GM13976 (cell line): ENCODE data around the gene IGF2BP1.

ENCODE experiments used
- DNase-seq: peaks from one replicate; pipeline ENCODE4 v3.0.0; 2012; ENCODE audit warnings: low spot score
- in situ Hi-C: fragments of 300-500 bp; cut with MboI; formaldehyde crosslinking; loops from one replicate; pipeline ENCODE4 v1.12.0; 2022; ENCODE audit warnings: low sequenced_read_pairs, mixed read lengths, inconsistent platforms; ENCODE audit not compliant: unreplicated experiment
- TF ChIP-seq, protein P1 (sequence below): IDR thresholded peaks from 2 replicates; pipeline ENCODE4 v1.5.1; 2012; ENCODE audit warnings: borderline replicate concordance, mild to moderate bottlenecking; ENCODE audit not compliant: insufficient read depth; ENCODE audit errors: extremely low read depth, missing control alignments, control extremely low read depth

IGF2BP1 gene

DNA sequence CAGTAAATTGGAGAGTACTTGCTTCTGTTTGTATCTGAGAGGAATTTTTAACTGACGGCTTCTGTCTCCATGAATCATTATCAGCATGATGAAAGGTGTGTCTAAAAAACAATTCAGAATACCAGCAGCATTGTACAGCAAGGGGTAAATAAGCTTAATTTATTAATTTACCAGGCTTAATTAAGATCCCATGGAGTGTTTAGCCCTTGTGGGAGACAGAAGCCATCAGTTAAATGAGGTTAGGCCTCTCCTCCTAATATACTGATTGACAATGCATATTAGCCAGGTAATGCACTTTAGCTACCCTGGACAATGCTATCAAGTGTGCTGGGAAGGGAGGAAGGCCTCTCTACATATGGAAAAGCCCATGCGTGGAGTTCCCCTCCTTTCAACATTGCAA lies 53.4 kb downstream of the IGF2BP1 start:
- DNase-seq, result no peak
- in situ Hi-C loops, result no loop called here
- TF ChIP-seq, protein P1, sequence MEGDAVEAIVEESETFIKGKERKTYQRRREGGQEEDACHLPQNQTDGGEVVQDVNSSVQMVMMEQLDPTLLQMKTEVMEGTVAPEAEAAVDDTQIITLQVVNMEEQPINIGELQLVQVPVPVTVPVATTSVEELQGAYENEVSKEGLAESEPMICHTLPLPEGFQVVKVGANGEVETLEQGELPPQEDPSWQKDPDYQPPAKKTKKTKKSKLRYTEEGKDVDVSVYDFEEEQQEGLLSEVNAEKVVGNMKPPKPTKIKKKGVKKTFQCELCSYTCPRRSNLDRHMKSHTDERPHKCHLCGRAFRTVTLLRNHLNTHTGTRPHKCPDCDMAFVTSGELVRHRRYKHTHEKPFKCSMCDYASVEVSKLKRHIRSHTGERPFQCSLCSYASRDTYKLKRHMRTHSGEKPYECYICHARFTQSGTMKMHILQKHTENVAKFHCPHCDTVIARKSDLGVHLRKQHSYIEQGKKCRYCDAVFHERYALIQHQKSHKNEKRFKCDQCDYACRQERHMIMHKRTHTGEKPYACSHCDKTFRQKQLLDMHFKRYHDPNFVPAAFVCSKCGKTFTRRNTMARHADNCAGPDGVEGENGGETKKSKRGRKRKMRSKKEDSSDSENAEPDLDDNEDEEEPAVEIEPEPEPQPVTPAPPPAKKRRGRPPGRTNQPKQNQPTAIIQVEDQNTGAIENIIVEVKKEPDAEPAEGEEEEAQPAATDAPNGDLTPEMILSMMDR, result no peak

DNA sequence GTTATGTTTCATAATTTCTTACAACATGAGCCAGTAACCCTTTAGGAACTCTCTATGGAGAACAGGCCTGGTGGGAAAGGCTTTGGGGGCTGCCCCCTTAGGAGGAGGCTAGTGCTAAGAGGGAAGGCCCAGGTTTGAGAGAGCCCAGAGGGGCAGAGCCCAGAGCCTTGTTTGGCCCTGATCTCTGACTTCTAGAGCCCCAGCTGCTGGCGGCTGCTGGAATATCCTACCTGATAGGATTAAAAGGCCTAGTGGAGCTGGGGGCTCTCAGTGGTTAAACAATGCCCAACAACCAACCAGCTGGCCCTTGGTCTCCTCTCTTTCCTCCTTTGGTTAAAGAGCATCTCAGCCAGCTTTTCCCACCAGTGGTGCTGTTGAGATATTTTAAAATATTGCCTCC lies 54.1 kb downstream of the IGF2BP1 start:
- TF ChIP-seq, protein P1, result no peak
- in situ Hi-C loops, result no loop called here
- DNase-seq, result no peak

DNA sequence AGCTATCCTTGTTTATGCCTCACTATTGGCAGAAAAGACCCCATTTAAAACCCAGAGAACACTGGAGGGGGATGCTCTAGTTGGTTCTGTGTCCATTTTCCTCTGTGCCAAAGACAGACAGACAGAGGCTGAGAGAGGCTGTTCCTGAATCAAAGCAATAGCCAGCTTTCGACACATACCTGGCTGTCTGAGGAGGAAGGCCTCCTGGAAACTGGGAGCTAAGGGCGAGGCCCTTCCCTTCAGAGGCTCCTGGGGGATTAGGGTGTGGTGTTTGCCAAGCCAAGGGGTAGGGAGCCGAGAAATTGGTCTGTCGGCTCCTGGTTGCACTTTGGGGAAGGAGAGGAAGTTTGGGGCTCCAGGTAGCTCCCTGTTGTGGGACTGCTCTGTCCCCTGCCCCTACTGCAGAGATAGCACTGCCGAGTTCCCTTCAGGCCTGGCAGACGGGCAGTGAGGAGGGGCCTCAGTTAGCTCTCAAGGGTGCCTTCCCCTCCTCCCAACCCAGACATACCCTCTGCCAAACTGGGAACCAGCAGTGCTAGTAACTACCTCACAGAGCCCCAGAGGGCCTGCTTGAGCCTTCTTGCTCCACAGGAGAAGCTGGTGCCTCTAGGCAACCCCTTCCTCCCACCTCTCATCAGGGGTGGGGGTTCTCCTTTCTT lies 56.1 kb downstream of the IGF2BP1 start:
- no peak for DNase-seq
- in situ Hi-C loops, result no loop called here
- TF ChIP-seq, protein P1, result no peak

DNA sequence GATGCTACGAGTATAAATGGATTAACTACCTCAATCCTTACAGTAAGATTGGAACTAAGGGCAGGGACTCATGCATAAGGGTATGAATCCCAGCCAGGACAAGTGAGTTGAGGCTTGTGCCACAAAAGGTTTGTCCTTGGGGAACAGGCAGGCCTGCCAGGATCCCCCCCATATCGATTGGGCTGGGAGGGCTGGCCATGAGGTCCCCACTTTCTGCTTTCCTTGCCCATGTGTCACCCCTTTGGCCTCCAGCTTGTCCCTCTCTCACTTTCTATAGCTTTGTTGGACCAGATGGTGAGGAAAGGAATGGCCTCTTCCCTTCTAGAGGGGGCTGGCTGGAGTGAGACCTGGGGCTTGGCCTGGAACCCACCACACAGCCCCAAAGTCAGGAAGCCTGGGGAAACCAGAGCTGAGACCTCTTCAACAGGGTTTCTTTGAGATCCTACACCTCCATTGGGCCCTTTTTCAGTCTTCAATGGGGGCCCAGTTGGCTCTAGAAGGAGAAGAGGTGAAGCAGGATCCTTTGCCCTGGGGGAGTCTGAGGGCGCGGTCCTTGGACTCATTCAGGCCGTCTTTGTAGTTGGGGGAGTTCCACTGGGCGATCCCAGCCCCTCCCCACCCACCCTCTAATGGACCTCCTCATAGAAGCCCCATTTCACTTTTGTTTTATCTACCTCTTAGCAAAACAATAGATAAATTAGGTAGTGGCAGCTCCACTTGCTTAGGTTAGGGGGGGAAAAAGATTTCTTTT lies 57.3 kb downstream of the IGF2BP1 start:
- DNase-seq, result no peak
- in situ Hi-C loops, result no loop called here
- TF ChIP-seq, protein P1, result no peak

DNA sequence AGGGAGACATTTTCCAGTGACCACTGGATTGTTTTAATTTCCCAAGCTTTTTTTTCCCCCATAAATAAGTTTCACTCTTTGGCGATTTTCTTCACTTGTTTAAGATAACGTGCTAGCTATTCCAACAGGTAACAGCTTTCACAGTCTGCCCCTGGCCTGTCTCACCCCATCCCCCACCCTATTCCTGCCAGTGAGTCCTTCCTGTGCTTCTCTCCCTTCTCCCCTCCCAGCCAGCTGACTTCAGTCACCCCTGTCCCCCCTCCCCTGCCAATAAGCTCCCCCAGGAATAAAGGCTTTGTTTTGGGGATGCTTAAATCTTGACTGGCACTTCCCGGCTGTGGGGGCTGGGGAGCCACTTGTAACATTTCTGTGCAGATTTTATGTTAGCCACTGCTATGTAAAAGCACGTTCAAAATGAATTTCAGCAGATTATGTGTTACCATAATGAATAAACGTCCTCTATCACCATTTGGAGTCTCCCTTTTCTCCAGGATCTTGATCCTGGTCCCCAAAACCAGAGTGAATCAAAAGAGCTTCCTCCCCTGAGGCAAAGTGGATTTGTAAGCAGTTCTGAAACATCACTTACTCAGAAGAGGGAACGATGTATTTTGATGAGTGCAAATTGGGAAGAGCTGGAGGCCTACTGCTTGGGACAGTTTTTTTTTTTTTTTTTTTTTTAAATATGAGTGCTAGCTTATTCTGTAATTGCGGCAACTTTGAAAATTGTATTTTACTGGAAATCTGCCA lies 58.2 kb downstream of the IGF2BP1 start:
- in situ Hi-C loops, result no loop called here

DNA sequence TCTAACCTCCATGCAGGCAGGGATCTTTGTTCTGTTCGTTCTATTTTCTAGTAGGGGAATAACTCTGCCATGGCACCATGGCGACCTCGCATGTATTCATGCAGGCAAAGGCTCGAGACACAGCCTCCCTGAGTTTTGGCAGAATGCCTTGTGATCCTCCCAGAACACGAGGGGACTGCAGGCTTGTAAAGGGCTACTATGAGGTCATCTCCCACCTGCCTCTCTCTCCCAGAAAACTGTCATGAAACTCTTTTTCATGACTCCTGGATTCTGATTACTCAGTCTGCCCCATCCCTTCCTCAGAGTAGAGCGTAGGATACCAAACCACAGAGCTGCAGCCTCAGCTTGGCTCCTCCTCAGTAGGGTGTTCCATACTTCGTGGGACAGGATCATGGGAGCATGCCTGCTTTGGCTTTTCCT lies 64.3 kb downstream of the IGF2BP1 start:
- no peak for DNase-seq
- in situ Hi-C loops, result no loop called here
- TF ChIP-seq, protein P1, result no peak

More for the DNA sequence above, 58.2 kb downstream of the IGF2BP1 start:
- TF ChIP-seq, protein P1, result no peak
- no peak for DNase-seq
